CD4-positive, alpha-beta T cell treated with Interleukin-17A for 4 hours (primary cell): Measurements from ENCODE around the gene SVIL.
"Not testable (repeated sequence)": the region's sequence is repeated elsewhere in the genome, so short reads cannot be mapped to it uniquely, and the experiment has no call there.

Source experiments
- DNase-seq: peaks from one replicate; pipeline ENCODE4 v3.0.0-alpha.2; 2020; ENCODE audit warnings: mixed read lengths

Gene SVIL

DNA sequence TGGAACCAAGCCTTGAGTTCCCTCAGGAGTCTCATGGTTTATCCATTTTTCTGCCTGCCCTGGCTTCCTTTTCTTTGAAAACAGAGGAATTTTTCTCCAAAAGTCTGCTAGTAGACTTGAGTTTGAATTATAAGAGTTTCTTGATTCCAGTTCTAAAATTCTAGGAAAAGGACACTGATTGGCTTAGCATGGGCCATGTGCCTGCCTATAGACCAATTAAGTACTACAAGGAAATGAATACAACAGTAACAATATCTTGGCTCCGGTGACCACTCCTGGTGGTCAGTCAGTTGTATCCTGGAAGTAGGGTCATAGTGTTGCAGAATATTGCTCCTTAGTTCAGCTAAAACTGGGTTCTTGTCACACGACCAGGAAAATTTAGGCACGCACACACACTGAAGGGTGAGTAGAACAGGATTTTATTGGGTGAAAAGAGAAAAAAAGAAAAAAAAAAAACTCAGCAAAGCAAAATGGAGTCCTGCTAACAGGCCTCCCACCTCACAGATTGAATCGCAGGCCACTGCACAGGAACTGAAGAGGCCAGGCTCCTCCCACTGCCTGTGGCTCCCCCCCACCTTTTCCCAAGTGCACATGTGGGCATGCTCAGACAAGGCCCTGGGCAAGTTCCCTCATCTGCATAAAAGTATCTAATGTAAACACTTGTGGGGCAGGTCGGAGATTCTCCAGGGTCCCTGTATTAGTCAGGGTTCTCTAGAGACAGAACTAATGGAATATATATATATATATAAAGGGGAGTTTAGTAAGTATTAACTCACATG is 190.8 kb downstream of the SVIL start:
- DNase-seq, result no peak

DNA sequence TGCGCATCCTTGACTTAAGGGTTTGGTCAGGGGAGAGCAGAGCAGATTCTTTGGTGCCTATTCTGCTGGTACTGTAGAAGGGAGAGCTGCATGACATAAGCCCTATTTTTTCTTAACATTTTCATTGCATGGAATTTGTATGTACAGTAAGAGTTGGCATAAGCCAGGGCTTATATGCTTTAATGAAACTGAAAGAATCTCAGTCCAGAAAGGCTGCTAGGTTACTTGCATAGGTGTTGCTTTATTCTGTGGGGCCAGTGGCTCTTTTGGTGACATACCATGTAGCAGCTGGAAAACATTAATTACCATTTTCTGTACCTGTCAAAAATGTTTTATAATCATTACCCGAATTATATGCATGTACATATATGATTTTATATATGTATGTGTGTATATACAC is 193.8 kb downstream of the SVIL start:
- no peak for DNase-seq

DNA sequence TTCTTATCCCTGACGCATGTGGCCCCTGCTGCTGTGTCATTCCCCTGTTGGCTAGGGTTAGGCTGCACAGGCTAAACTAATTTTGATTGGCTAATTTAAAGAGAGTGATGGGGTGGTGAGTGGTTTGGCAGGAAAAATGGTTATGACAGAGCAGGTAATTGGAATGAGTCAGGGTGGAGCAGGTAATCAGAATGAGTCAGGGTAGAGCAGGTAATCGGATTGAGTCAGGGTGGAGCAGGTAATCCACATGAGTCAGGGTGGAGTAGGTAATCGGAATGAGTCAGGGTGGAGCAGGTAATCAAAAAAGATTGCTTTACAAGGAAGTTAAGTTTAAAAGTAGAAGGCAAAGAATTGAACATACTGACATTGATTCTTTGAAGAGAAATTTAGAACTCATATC is 195.8 kb downstream of the SVIL start:
- not testable (repeated sequence) for DNase-seq

DNA sequence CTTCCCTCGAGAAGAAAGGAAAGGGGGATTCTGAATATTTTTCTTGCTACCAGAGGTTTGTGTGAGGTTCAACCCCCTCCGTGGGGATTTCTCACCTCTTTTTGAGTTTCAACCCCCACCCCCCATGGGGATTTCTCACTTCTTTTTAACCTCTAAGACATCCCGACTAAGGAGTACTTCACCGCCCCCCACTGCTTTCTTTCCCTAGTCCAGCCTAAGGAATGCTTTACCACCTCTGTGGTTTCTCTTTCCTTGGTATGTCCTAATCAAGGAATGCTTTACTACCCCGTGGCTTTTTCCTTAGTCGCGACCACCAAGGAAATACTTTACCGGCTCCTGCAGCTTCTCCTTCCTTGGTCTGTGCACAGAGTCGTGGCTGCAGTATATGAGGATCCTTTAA is 196.5 kb downstream of the SVIL start:
- DNase-seq, result no peak

DNA sequence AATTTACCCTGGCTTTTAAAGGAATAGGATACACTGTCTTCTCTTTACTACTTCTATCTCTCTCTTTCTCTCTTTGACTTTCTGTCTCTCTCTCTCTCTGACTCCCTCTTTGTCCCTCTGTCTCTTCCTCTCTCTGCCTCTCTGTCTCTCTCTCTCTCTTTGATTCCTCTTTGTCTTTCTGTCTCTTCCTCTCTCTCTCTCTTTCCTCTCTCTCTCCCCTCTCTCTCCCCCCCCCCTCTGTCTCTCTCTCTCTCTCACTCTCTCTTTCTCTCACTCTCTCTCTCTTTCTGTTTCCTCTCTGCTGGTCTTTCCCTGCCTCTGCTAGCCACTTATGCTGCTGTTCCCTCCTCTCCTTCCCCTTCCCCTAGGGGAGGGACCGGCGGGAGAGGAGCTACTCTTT is 196.9 kb downstream of the SVIL start:
- DNase-seq, result no peak

DNA sequence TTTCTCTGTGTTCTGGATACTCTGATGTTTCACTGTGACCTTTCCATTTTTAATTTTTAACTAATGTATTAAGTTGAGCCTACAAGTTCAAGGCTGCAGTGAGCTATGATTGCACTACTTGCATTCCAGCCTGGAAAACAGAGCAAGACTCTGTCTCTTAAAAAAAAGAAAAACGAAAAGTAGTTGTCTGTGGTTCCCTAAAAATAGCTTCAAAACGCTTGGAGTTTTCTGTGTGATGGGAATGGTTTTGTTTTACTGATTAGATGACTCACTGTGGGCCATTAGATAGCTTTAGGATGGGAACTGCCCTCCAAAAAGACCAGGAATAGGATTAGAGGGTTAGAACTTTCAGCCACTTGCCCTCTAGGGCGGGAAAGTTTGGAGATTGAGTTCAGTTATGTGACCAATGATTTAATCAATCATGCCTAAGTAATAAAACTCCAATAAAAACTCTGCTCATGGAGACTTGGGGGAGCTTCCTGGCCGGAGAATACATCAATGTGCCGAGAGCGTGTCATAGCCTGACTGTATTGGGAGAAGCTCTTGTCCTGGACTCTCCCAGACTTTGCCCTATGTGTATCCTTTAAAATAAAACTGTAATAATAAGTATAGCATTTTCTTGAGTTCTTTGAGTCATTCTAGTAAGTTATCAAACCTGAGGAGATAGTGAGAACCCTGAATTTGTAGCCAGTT is 198.8 kb downstream of the SVIL start:
- DNase-seq, result no peak

DNA sequence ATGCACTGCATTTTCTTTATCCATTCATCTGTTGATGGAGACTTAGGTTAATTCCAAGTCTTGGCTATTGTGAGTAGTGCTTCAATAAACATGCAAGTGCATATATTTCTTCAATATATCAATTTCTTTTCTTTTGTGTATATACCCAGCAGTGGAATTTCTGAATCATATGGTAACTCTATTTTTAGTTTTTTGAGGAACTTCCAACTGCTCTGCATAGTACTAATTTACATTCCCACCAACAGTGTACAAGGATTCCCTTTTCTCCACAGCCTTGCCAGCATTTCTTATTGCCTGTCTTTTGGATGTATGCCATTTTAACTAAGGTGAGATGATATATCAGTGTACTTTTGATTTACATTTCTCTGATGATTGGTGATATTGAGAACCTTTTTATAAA is 200.7 kb downstream of the SVIL start:
- DNase-seq, result no peak

DNA sequence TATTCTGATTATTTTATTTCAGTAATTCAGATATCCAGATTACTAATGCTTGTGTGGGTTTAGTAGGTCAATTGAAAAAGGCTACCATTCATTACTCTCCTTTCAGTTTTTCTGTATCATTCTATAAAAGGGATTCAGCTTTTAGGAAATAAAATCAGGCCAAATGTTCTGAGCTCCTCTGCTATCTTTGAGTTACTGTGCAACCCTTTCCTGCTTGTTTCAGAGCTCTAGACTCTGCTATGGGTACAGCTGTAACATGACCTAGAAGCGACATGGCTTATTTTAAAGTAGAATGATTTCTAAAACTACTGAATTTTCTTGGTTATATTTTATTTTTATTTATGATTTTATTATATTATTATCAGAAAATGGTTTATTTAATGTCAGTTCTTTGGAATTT is 203.1 kb downstream of the SVIL start:
- DNase-seq, result no peak

DNA sequence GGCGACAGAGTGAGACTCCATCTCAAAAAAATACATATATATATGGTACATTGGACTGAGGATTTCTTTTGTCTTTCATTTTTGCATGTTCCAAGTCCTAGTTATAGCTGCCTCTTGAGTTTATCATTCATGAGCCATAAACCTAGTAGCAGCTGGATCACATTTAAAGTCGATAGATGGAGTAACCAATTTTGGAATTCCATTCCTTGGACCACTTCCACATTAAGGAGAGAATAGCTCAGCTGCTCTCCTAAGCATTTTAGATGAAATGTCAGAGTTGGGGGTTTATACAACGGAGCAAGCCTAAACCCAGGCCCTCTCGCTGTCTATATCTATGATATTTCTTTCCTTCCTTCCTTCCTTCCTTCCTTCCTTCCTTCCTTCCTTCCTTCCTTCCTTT is 204.7 kb downstream of the SVIL start:
- DNase-seq, result no peak

DNA sequence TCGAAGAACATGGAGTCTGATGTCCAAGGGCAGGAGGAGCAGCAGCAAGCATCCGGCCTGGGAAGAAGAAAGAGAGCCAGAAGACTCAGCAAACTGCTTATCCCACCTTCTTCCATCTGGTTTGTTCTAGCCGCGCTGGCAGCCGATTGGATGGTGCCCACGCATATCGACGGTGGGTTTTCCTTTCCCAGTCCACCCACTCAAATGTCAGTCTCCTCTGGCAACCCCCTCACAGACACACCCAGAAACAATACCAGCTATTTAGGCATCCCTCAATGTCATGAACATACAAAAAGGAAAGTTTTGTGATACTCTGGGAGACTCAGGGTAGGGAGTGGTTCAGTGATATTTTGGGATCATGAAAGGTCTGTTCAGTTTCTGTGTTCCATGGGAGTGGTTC is 206.3 kb downstream of the SVIL start:
- no peak for DNase-seq

DNA sequence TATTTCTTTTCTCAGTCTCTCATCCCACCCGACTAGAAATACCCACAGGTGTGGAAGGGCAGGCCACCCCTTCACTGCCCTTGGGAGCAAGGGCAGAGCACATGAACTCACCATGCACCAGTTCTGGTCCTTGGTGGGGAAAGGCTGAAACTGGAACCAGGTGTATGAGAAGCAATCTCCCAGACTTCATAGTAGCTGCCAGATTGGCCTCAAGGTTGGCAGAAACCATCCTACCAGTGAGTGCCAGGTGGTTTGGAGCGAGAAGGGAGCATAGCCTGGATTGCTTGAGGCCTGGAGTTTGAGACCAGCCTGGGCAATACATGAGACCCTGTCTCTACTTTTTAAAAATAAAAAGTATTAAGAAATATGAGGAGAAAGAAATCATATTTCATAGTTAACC is 207.1 kb downstream of the SVIL start:
- DNase-seq, result no peak

DNA sequence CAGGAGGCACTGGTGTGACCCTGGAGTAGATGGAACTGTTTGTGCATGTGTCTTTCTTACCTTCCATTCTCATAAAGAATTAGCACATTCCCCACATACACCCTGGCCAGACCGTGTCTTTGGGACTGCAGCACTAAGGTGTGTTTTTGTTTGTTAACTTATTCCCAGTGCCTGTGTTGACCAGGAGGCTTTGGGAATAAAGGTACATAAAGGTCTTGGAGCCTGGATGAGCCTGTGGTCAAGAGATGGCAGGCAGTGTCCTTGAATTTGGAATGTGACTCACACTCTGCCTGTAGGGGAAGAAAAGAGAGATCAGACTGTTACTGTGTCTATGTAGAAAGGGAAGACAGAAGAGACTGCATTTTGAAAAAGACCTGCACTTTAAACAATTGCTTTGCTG is 208.4 kb downstream of the SVIL start:
- DNase-seq, result no peak

DNA sequence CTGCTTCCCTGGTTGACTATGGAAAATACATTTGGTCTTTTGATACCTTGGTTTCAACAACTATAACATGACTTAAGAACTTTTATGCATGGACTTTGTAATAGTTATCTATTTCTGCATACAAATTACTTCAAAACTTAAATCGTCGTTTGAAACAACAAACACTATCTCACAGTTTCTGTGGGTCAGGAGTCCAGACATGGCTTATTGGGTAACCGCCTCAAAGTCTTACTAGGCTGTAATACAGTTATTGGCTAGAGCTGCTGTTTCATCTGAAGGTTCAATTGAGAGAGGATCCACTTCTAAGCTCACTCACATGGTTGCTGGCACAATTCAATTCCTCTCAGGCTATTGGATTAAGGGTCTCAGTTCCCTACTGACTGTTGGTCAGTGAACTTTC is 210.8 kb downstream of the SVIL start:
- DNase-seq, result no peak

DNA sequence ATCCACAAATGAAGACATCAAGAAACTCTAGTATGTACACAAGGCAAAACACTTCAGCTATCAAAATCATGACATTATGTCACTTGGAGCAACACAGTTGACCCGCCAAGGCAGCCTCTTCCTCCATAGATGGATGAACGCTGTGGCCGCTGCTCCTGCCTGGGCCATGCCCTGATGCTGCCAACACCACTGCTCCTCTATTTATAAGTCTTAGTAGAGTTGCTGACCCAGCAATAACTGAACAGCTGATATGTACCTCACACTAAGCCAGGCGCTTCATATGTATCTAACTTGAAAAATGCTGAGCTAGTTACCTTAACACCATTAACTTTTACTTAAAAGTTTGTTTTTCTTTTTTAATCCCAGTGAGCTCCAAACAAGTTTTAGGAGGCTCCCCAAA is 214.0 kb downstream of the SVIL start:
- DNase-seq, result no peak

DNA sequence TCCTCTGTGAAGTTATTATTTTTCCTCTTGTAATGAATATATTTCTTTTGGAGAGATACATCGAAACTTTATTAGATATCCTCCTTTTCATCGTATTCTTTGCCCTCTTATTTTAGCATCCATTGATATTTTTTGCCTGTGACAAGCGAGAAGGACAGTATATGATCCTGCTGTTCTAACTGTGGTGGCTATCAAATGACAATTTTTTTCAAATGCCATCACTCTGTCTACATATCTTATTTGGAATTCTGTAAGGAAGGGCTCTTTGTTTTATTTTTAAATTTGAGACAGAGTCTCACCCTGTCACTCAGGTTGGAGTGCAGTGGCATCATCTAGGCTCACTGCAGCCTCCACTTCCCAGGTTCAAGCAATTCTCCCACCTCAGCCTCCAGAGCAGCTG is 217.4 kb downstream of the SVIL start:
- DNase-seq, result no peak

DNA sequence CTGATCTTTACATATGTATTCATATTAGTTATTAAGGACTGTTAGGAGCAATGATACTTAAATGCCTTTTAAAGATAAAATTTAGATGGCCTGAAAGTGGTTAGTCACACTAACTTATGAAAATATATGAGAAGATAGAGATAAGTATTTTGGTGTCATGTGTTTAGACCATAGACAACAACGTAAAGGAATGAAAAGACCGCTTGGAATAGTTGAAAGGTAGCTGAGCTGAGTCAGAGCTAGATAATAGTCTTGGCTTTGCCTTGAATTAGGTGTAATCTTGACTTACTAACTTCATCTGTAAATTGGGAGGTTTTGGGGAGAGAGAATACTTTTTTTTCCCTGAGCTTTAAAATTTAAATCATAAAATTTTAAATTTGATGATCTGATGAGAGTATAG is 218.9 kb downstream of the SVIL start:
- no peak for DNase-seq

DNA sequence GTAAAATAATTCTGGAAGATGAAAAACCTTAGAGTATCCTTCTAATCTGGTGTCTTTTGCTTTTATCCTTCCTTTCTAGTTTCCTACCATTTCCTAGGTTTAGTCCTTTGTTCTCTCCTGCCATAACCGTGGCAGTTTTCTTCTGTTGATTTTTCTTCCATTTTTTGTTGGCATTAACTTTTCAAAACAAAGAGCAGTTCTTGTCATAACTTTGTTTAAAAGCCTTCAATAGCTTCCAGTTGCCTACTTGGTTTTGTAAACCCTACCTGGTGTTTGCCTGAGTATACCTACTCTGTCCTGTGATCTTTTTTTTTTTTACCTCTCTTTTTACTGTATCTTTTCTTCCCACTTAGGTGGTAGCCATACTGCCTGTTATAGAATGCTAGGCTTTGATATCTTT is 220.3 kb downstream of the SVIL start:
- DNase-seq, result no peak

DNA sequence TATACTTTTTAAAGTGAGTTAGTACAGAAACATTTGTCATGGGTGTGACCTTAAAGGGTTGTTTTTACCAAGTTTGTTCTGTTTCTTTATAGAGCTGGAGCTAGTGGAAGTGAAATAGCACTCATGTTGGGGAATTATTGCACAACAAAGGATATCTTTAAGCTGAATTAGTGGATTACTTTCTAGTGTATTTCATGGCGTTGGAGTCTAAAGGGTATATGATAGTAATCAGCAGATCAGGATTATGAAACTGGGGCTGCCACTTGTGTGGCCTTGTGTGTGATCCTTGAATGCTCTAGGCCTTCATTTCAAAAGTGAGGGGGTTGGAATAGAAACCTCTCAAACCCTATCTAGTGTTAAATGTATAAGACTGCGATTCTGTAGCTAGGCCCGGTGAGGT is 222.3 kb downstream of the SVIL start:
- DNase-seq, result no peak

DNA sequence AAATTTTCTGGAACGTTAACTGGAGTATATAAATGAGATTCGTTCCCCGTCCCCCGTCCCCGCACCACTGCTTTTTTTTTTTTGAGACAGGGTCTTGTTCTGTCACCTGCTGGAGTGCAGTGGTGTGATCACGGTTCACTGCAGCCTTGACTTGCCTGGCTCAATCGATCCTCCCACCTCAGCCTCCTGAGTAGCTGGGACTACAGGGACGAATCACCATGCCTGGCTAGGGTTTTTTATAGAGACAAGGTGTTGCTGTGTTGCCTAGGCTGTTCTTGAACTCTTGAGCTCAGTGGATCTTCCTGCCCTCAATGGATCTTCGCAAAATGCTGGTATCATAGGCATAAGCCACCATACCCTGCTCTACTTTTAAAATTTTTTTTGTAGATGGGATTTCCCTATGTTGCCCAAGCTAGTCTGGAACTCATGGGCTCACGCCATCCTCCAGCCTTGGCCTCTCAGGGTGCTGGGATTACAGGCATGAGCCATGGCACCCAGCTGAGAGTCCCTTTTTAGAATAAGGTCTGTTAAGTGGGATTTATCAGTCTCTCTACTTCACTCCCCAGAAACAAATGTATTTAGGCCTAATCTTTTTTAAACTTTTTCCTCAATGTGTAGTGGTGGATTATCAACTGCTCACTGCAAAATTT is 223.0 kb downstream of the SVIL start:
- no peak for DNase-seq

DNA sequence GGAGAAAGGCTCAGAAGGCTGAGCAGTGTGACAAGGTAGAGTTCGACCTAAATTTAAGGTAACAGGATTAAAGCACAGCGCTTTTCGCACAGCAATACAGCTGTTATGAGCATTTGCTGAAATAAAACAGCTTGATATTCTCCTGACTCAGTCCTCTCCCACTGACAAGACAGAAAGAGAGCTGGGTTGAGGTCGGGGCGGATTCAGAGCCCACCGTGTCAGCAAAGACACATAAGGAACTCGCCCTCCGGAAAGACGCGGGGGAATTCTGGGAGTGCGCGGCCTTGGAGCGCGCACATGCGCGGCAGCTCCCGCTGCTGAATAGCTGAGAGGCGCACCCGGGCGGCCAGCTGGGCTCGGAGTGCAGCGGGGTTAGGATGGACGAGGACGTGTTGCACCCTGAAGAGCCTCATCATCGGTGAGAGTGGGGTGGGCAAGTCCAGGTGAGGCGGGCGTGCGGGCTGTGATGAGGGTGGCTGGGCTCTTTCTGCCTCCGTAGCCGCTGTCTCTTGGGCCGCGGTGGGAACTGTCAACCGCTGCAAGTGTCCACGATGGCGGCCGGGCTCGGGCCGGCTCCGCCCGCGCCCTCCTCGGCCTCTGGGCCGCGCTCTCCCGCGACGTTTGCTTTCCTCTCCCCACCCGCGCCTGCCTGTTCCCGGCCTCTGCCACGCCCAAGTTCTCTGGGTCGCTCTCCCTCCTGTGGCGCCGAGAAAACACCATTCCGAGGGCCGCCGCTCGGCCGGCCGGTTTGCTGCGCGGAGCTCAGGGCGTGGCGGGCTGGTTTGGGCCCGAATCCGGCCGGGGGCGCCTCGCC is 225.3 kb downstream of the SVIL start:
- peak; percentile 57 for DNase-seq

DNA sequence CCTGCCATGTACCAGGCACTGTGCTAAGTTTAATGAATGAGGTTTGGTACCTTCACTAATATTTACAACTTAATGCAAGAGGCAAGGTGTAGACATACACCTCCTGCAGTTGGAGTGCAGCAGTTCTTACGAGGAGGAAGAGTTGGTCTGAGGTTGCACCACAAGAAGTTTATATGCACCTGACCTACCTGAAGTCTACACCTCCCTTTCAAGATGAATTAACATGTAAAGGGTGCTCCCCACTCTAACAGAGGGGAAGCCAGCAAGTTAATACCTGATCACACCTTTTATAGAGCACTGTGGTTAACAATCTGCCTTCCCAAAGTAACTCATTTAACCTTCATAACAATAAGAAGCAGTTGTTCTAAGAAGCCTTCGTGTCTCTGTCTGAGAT is 225.9 kb downstream of the SVIL start:
- no peak for DNase-seq
